DMS53 treated with DMSO at 0.1 percent for 48 hours (cell line): ENCODE data around the gene ASXL1.
"Not testable (repeated sequence)": the region's sequence is repeated elsewhere in the genome, so short reads cannot be mapped to it uniquely, and the experiment has no call there.

Experiments
- DNase-seq: peaks from one replicate; lab custom pipeline; 2025; ENCODE audit not compliant: unreplicated experiment; lab: John Stamatoyannopoulos, UW

ASXL1 gene

GRCh38 chr20:32336918-32337347, 21.2 kb upstream of the ASXL1 start:
- DNase-seq = peak; percentile 16

- no peak for DNase-seq
These were observed 20.0 kb upstream of the ASXL1 start for GRCh38 chr20:32337937-32338661.

- no peak for DNase-seq
These were observed 19.5 kb upstream of the ASXL1 start for GRCh38 chr20:32338665-32339064.

GRCh38 chr20:32339116-32339515, 19.0 kb upstream of the ASXL1 start:
- no peak for DNase-seq

GRCh38 chr20:32341053-32341452, 17.1 kb upstream of the ASXL1 start:
- not testable (repeated sequence) for DNase-seq

GRCh38 chr20:32343439-32343838, 14.7 kb upstream of the ASXL1 start:
- no peak for DNase-seq

- DNase-seq = no peak
These were observed 13.2 kb upstream of the ASXL1 start for GRCh38 chr20:32344835-32345506.

GRCh38 chr20:32348207-32348606, 9.9 kb upstream of the ASXL1 start:
- DNase-seq = no peak

- DNase-seq = no peak
These were observed 7.7 kb upstream of the ASXL1 start for GRCh38 chr20:32350421-32350820.

- DNase-seq = no peak
These were observed 5.9 kb upstream of the ASXL1 start for GRCh38 chr20:32352121-32352720.

GRCh38 chr20:32353848-32354496, 4.2 kb upstream of the ASXL1 start:
- no peak for DNase-seq

GRCh38 chr20:32354592-32355416, 3.3 kb upstream of the ASXL1 start:
- peak; percentile 17 for DNase-seq

- no peak for DNase-seq
These were observed 2.7 kb upstream of the ASXL1 start for GRCh38 chr20:32355417-32355841.

- DNase-seq = not testable (repeated sequence)
These were observed 2.1 kb upstream of the ASXL1 start for GRCh38 chr20:32355907-32356621.

GRCh38 chr20:32356622-32357374, 1.3 kb upstream of the ASXL1 start:
- DNase-seq = no peak

GRCh38 chr20:32357375-32357868, 709 bp upstream of the ASXL1 start:
- peak; percentile 70 for DNase-seq

GRCh38 chr20:32358632-32358882, 426 bp downstream of the ASXL1 start:
- DNase-seq = no peak

- DNase-seq = peak; percentile 29
These were observed 927 bp downstream of the ASXL1 start for GRCh38 chr20:32358883-32359632.
